Measurements from ENCODE around the gene MACC1.
"Not testable (repeated sequence)": the region's sequence is repeated elsewhere in the genome, so short reads cannot be mapped to it uniquely, and the experiment has no call there.

MACC1 gene

DNA sequence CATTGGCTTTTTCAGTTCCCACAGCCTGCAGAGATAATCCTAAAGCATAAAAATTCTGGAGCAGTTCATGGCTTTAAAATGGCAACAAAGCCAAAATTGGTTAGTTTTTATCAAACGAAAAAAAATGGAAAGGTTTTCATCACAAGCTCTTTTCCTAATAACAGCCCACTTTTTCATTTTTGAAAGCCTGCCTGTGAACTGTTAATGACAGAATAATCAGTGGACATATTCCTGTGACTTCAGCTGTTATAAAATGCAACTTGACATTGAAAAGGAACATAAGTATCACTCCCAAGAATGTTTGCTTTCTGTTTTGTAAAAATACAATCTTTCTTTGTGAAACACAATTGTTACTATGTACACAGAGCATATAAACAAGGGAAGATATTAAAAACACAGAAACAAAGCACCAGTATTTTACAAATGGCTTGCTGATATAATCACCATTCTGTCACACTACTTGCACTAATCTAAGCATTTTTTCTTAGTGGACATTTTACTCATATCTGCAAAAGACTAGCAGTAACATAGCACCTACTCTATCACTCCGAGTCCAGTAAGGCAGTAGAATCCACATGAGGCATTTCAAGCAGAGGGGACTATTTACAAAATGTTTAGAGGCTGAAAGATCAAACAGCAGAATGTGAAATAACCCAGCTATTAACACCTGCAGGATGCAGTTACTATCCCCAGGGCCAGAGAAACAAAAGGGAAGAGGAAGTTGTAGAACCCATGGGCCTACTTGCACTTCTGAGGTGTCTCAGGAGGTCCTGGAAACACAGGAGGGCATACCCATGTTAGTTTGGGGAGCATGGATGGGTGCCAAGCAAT, 26.4 kb downstream of the MACC1 start:
- Mint-ChIP-seq H3K9me3 (peaks cover 4% of the 10 kb centered on the region), H3K27me3 (ENCODE audit: low read depth) (no peaks in the 10 kb centered on the region), H3K4me3 (no peak overlapping the region), H3K4me1 (ENCODE audit: low read depth) (no peaks in the 10 kb centered on the region), H3K36me3 (ENCODE audit: low read depth) (no peaks in the 10 kb centered on the region), H3K27ac (no peak overlapping the region)
- no peak for DNase-seq (ENCODE audit: low spot score)

DNA sequence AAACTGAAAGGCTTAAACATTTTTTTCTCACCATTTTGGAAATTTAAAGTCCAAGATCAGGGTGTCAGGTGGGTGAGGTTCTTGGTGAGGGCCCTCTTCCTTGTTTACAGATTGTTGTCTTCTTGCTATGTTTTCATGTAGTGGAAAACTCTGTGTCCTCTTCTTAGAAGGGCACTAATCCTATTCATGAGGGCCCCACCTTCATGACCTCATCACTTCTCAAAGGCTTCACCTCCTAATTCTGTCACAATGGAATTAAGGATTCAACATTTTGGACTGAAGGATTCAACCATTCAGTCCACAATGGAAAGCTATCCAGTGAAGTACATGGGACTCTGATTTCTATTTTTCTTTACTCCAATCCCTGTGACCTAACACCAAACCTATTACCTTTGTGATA, 27.3 kb downstream of the MACC1 start:
- Mint-ChIP-seq H3K36me3 (ENCODE audit: low read depth) (no peaks in the 10 kb centered on the region), H3K9me3 (peaks cover 4% of the 10 kb centered on the region), H3K4me3 (no peak overlapping the region), H3K4me1 (ENCODE audit: low read depth) (no peaks in the 10 kb centered on the region), H3K27me3 (ENCODE audit: low read depth) (no peaks in the 10 kb centered on the region), H3K27ac (no peak overlapping the region)
- DNase-seq (ENCODE audit: low spot score): no peak

DNA sequence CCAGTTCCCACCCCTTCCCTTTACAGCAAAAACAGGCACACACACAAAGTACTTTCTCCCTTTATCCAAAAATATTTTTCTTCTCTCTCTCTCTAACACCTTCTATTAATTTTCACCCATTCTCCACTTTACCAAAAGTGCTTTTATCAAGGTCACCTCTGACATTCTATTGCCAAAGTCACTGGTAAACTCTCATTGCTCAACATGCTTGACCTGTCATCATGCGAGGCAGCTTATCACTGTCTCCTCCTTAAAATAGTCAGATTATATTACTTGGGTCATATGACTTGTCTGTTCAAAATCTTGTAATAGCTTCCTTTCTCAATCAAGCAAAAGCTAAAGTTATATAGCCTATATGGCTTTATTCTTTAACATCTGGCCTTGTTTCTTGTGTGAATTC, 28.6 kb downstream of the MACC1 start:
- no peaks in the 10 kb centered on the region for H3K36me3 Mint-ChIP-seq (ENCODE audit: low read depth)
- peaks cover 4% of the 10 kb centered on the region for H3K9me3 Mint-ChIP-seq
- H3K4me3 Mint-ChIP-seq: no peak overlapping the region
- no peak for DNase-seq (ENCODE audit: low spot score)
- no peak overlapping the region for H3K27ac Mint-ChIP-seq
- no peaks in the 10 kb centered on the region for H3K27me3 Mint-ChIP-seq (ENCODE audit: low read depth)
- H3K4me1 Mint-ChIP-seq (ENCODE audit: low read depth): no peaks in the 10 kb centered on the region

DNA sequence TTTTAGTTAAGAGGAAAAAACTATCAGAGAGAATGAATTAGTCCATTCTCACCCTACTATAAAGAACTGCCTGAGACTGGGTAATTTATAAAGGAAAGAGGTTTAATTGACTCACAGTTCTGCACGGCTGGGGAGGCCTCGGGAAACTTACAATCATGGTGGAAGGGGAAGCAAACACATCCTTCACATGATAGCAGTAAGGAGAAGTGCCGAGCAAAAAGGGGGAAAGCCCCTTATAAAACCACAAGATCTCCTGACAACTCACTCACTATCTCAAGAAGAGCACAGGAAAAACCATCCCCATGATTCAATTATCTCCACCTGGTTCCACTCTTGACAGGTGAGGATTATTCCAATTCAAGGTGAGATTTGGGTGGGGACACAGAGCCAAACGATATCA, 29.3 kb downstream of the MACC1 start:
- not testable (repeated sequence) for H3K4me1 Mint-ChIP-seq (ENCODE audit: low read depth); H3K9me3 Mint-ChIP-seq; H3K27ac Mint-ChIP-seq; H3K36me3 Mint-ChIP-seq (ENCODE audit: low read depth); H3K27me3 Mint-ChIP-seq (ENCODE audit: low read depth); DNase-seq (ENCODE audit: low spot score); H3K4me3 Mint-ChIP-seq

DNA sequence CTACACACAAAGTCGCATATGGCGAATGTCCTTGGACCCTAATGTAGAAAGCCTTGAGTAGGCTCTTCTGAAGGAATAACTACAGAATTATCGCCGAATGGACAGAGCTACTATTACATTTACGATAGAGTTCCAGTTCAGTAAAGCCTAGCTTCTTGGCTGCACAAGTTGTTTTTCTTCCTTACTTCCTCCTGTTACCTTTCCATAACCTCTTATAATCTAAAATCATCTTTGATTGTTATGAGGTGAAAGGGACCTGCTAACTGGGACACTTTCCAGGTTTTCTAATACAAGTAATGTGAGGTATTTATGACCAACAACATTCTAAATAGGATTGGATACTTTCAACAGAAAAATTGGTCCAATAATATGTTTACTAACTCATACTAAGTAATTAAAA, 31.2 kb downstream of the MACC1 start:
- DNase-seq (ENCODE audit: low spot score): no peak
- Mint-ChIP-seq H3K4me3 (no peak overlapping the region), H3K27me3 (ENCODE audit: low read depth) (no peaks in the 10 kb centered on the region), H3K9me3 (peaks cover 4% of the 10 kb centered on the region), H3K36me3 (ENCODE audit: low read depth) (no peaks in the 10 kb centered on the region), H3K27ac (no peak overlapping the region), H3K4me1 (ENCODE audit: low read depth) (no peaks in the 10 kb centered on the region)

DNA sequence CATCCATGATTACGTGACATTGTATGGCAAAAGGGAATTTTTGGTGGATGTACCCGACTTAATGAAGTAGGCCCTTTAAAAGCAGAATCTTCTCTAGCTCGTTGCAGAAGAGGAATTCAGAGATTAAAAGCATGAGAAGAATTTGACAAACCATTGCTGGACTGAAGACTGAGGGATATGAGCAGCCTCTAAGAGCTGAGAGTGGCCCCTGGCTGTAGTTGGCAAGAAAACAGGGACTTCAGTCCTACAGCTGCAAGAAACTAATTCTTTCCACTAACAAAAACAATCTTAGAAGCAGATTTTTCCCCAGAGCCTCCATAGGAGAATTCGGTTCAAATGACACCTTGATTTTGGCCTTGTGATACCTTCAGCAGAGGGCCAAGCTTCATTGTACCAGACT, 34.1 kb downstream of the MACC1 start:
- DNase-seq (ENCODE audit: low spot score): no peak
- no peaks in the 10 kb centered on the region for H3K36me3 Mint-ChIP-seq (ENCODE audit: low read depth)
- no peaks in the 10 kb centered on the region for H3K27me3 Mint-ChIP-seq (ENCODE audit: low read depth)
- H3K27ac Mint-ChIP-seq: no peak overlapping the region
- no peak overlapping the region for H3K4me3 Mint-ChIP-seq
- no peaks in the 10 kb centered on the region for H3K9me3 Mint-ChIP-seq
- H3K4me1 Mint-ChIP-seq (ENCODE audit: low read depth): no peaks in the 10 kb centered on the region

DNA sequence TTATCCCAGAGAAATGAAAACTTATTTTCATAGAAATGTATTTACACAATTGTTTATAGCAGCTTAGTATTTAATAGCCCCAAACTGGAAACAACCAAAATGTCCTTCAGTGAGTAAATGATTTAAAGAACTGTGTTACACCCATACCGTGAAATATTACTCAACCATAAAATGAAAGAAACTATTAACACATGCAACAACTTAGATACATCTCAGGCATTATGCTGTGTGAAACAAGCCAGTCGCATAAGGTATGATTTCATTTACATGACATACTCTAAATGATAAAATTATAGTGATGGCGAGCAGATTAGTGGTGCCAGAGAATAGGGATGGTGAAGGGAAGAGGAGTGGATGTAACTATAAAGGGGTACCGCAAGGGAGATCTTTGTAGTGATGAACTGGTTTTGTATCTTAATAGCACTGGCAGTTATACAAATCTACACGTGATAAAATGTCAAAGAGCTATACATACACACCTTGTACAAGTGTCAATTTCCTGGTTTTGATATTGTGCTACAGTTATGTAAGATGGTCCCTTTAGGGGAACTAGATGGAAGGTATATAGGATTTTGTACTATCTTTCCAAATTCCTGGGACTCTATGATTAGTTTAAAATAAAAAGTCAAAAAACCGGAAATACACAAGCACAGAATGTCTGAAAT, 40.5 kb downstream of the MACC1 start:
- H3K27ac Mint-ChIP-seq: no peak overlapping the region
- no peaks in the 10 kb centered on the region for H3K27me3 Mint-ChIP-seq (ENCODE audit: low read depth)
- H3K4me3 Mint-ChIP-seq: no peak overlapping the region
- DNase-seq (ENCODE audit: low spot score): no peak
- H3K36me3 Mint-ChIP-seq (ENCODE audit: low read depth): no peaks in the 10 kb centered on the region
- no peaks in the 10 kb centered on the region for H3K4me1 Mint-ChIP-seq (ENCODE audit: low read depth)
- no peaks in the 10 kb centered on the region for H3K9me3 Mint-ChIP-seq

DNA sequence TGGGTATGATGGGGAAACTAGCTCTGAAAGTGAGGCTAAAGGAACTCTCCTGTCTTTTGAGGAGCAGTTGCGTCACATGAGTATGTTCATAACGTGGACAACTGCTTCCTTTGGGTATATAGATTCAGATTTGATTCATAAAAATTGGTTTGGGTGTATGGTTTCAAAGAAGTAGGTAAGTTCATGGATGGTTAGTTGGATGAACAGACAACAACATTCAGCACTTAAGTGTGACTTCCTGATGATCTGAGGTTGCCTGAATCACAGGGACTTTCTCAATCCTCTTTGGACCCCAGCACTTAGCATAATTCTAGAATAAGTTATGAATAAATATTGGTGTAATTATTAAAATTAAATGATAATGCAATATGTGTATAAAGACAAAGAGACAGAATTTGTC, 43.4 kb downstream of the MACC1 start:
- H3K27me3 Mint-ChIP-seq (ENCODE audit: low read depth): no peaks in the 10 kb centered on the region
- H3K27ac Mint-ChIP-seq: no peak overlapping the region
- DNase-seq (ENCODE audit: low spot score): no peak
- no peaks in the 10 kb centered on the region for H3K36me3 Mint-ChIP-seq (ENCODE audit: low read depth)
- no peaks in the 10 kb centered on the region for H3K9me3 Mint-ChIP-seq
- H3K4me1 Mint-ChIP-seq (ENCODE audit: low read depth): no peaks in the 10 kb centered on the region
- H3K4me3 Mint-ChIP-seq: no peak overlapping the region

DNA sequence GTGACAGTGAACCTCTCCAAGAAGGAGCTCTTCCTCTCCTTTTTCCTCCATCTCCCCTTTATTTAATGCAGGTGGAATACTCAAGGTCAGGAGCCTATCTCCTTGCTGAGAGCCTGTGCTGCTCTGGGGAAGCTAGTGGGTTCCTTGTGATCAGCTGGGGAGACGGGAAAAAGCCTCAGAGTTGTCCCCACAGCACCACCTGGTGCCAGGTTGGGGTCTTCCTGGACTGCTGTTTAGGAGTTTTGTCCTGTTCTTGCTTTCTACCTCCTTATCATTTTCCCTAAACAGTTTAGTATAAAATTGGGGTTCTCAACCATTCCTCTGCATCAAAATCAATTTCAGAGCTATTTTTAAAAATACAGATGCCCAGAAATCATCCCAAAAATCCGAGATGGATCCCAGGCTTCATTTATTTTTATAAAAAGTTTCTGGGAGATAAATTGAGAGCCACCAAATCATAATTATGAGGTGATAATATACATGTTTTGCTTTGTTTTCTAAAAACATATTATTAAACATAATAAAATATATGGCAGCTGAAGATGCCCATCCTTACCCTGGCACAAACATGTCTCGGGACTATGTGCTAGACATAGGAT, 44.3 kb downstream of the MACC1 start:
- Mint-ChIP-seq H3K36me3 (ENCODE audit: low read depth) (no peaks in the 10 kb centered on the region), H3K9me3 (no peaks in the 10 kb centered on the region), H3K27me3 (ENCODE audit: low read depth) (no peaks in the 10 kb centered on the region), H3K4me3 (no peak overlapping the region), H3K4me1 (ENCODE audit: low read depth) (no peaks in the 10 kb centered on the region), H3K27ac (no peak overlapping the region)
- no peak for DNase-seq (ENCODE audit: low spot score)

DNA sequence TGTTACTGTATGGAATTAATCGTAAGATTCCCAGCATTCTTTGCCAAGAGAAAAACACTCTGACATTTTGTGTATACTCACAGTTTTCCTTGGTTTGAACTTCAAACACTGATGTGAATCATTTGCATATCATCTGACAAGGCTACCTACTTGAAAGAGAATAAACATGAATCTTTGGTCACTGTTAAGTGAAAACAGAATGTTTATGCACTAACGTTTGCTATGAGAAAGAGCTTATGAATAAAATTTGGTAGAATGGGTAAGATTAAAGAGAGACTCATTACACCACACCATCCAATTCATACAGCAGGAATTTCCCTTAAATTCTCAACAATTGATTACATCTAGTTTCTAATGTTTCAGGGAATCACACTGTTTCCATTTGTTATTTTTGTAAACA, 46.6 kb downstream of the MACC1 start:
- no peak for DNase-seq (ENCODE audit: low spot score)
- no peaks in the 10 kb centered on the region for H3K36me3 Mint-ChIP-seq (ENCODE audit: low read depth)
- no peak overlapping the region for H3K4me3 Mint-ChIP-seq
- no peaks in the 10 kb centered on the region for H3K4me1 Mint-ChIP-seq (ENCODE audit: low read depth)
- H3K27ac Mint-ChIP-seq: no peak overlapping the region
- no peaks in the 10 kb centered on the region for H3K27me3 Mint-ChIP-seq (ENCODE audit: low read depth)
- H3K9me3 Mint-ChIP-seq: no peaks in the 10 kb centered on the region

DNA sequence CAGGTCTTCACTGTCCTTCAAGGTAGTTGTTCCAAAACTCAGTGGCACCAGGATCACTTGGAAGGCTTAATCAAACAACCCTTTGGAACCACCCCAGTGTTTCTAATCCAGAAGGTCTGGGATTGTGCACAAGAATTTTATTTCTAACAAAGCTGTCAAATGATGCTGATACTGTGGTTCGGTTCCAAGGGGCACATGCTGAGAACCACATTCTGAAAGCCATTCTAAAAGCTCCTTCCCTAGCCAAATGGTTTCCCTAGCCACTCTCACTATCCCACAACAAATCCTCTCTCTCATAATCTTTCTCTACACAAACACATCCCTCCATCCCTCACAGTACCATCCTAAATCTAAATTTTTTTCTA, 52.1 kb downstream of the MACC1 start:
- Mint-ChIP-seq H3K27me3 (ENCODE audit: low read depth) (no peaks in the 10 kb centered on the region), H3K4me1 (ENCODE audit: low read depth) (no peaks in the 10 kb centered on the region), H3K4me3 (no peak overlapping the region), H3K36me3 (ENCODE audit: low read depth) (no peaks in the 10 kb centered on the region), H3K27ac (no peak overlapping the region), H3K9me3 (no peaks in the 10 kb centered on the region)
- no peak for DNase-seq (ENCODE audit: low spot score)

DNA sequence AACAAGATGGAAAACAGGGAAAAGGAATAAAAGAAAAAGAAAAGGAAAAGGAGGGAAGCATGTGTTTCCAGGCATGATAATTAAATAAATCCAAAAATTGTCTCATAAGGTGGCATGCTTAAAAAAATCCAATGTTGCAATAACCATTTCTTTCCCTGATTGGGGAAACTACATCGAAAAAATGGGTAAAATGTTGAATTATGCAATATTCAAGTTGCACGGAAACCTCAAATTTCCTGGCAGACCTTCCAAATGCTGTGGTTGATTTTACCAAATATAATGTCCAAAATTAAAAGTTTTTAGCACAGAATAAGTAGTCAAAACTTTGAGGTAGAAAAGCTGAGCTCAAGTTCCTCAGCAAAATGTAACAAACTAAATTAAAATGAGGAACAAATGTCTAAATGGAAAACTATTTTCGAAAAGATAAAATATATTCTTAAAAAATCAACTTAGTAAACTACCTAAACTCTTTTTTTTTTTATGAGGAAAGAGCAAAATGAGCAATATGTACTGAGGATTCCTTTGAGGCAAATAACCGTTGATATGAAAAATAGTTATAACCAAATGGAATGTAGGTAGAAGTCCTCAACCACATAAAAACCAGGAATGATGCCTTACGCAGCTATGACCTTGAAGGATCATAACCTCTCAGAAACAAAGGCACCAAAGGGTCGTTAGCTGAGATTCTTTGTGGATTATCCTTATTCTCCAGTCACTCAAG, 52.6 kb downstream of the MACC1 start:
- H3K27me3 Mint-ChIP-seq (ENCODE audit: low read depth): no peaks in the 10 kb centered on the region
- H3K27ac Mint-ChIP-seq: no peak overlapping the region
- no peak overlapping the region for H3K4me3 Mint-ChIP-seq
- no peaks in the 10 kb centered on the region for H3K36me3 Mint-ChIP-seq (ENCODE audit: low read depth)
- H3K4me1 Mint-ChIP-seq (ENCODE audit: low read depth): no peaks in the 10 kb centered on the region
- no peaks in the 10 kb centered on the region for H3K9me3 Mint-ChIP-seq
- DNase-seq (ENCODE audit: low spot score): no peak

DNA sequence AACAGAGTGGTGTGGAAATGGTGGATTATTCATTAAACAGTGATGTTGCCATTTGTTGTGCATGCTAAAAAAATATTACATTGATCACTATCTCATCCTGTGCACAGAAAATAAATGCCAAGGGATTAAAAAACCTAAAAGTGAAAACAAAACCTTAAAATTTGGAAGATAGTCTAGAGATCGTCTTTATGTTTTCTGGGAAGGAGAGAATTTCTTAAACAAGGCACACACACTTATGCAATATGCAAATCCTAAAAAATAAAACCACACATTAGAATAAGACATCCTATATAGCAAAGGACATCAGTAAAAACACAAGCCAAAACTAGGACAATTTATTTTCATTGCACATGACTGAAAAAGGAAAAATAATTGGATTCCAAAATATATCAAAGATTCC, 54.5 kb downstream of the MACC1 start:
- no peaks in the 10 kb centered on the region for H3K36me3 Mint-ChIP-seq (ENCODE audit: low read depth)
- no peaks in the 10 kb centered on the region for H3K9me3 Mint-ChIP-seq
- no peaks in the 10 kb centered on the region for H3K27me3 Mint-ChIP-seq (ENCODE audit: low read depth)
- no peak overlapping the region for H3K4me3 Mint-ChIP-seq
- no peak for DNase-seq (ENCODE audit: low spot score)
- H3K27ac Mint-ChIP-seq: no peak overlapping the region
- H3K4me1 Mint-ChIP-seq (ENCODE audit: low read depth): no peaks in the 10 kb centered on the region

DNA sequence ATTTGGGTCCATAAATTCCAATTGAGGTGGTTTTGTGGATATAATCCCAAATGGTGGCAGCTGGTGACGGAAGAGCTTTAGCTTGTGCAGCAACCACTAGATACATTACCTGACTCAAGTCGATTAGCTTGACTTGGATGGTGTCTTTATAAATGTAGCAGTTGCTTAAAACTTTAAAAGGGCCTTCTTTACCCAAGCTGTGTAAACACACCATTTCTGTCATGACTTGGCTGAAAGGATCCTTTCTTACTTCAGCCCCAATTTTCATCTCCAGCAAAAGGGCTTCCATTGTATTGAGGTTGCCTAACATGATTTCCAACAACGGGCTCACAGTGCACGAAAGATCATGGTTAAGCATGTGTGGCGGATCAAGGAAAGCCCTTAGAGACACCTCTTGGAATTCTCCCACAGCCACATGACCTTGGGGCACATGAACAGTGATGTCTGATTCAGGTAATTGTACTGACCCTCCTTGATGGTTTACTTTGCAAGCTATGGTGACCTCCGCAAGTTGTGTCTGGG, 57.9 kb downstream of the MACC1 start:
- no peak overlapping the region for H3K27ac Mint-ChIP-seq

More for the DNA sequence above, 57.9 kb downstream of the MACC1 start:
- DNase-seq (ENCODE audit: low spot score): no peak
- Mint-ChIP-seq H3K4me3 (no peak overlapping the region), H3K27me3 (ENCODE audit: low read depth) (no peaks in the 10 kb centered on the region), H3K4me1 (ENCODE audit: low read depth) (no peaks in the 10 kb centered on the region), H3K9me3 (no peaks in the 10 kb centered on the region), H3K36me3 (ENCODE audit: low read depth) (no peaks in the 10 kb centered on the region)
